ENCODE data around the gene RPS2. TPM values are rescaled to one million over a fixed set of nuclear protein-coding genes. Genes with fewer than 3 reads are reported as not detected.

Gene RPS2
- total RNA-seq, 2 donors from 2014 or later: 2,046 to 2,467 TPM

GRCh38 chr16:2001456-2002355 is 37.1 kb upstream of the RPS2 start:
- Histone ChIP-seq H3K9me3 (no peaks in the 10 kb centered on the region), H3K4me1 (replicated peaks) (peaks cover 5% of the 10 kb centered on the region), H3K27me3 (replicated peaks; ENCODE audit: insufficient read depth) (no peaks in the 10 kb centered on the region), H3K27ac (no peak overlapping the region), H3K4me3 (no peak overlapping the region), H3K36me3 (peaks cover 12 to 32% of the 10 kb centered on the region in 2 donors)
- intact Hi-C loops (cut with DNase I): no loop called here
- TF ChIP-seq POLR2A (IDR thresholded peaks at IDR 0.05) (no peak), POLR2AphosphoS5 (IDR thresholded peaks at IDR 0.05) (no peak), CTCF (IDR thresholded peaks at IDR 0.05) (no peak)
- DNase-seq (ENCODE audit: low spot score): no peak
- 96% methylated on average over 51 of the region's 53 CpGs for WGBS

- H3K4me3 ChIP-seq: no peak overlapping the region
- no peaks in the 10 kb centered on the region for H3K9me3 ChIP-seq
- intact Hi-C loops (cut with DNase I): no loop called here
- H3K27ac ChIP-seq: no peak overlapping the region
- TF ChIP-seq POLR2AphosphoS5 (IDR thresholded peaks at IDR 0.05): no peak
- no peak for TF ChIP-seq POLR2A (IDR thresholded peaks at IDR 0.05)
- TF ChIP-seq CTCF (IDR thresholded peaks at IDR 0.05): no peak
- 98% methylated on average over 14 of the region's 19 CpGs for WGBS
- DNase-seq (ENCODE audit: low spot score): no peak
- peaks cover 5% of the 10 kb centered on the region for H3K4me1 ChIP-seq (replicated peaks)
- no peaks in the 10 kb centered on the region for H3K27me3 ChIP-seq (replicated peaks; ENCODE audit: insufficient read depth)
- peaks cover 12 to 32% of the 10 kb centered on the region in 2 donors for H3K36me3 ChIP-seq
These were observed 36.4 kb upstream of the RPS2 start for GRCh38 chr16:2001035-2001434.

- 87% methylated on average over 26 of the region's 28 CpGs for WGBS
These were observed 35.4 kb upstream of the RPS2 start for GRCh38 chr16:1999866-2000514.

GRCh38 chr16:1998852-1999801 is 34.5 kb upstream of the RPS2 start:
- TF ChIP-seq CTCF (IDR thresholded peaks at IDR 0.05) (no peak), POLR2A (IDR thresholded peaks at IDR 0.05) (no peak), POLR2AphosphoS5 (IDR thresholded peaks at IDR 0.05) (no peak)
- no peak overlapping the region for H3K27ac ChIP-seq
- WGBS: 91% methylated on average over 32 of the region's 39 CpGs
- H3K4me3 ChIP-seq: no peak overlapping the region
- H3K4me1 ChIP-seq (replicated peaks): peaks cover 3% of the 10 kb centered on the region
- no peak for DNase-seq (ENCODE audit: low spot score)
- no peaks in the 10 kb centered on the region for H3K27me3 ChIP-seq (replicated peaks; ENCODE audit: insufficient read depth)
- peaks cover 12 to 32% of the 10 kb centered on the region in 2 donors for H3K36me3 ChIP-seq
- intact Hi-C loops (cut with DNase I): no loop called here
- H3K9me3 ChIP-seq: no peaks in the 10 kb centered on the region

More at GRCh38 chr16:1999866-2000514, 35.4 kb upstream of the RPS2 start:
- TF ChIP-seq POLR2A (IDR thresholded peaks at IDR 0.05) (no peak), CTCF (IDR thresholded peaks at IDR 0.05) (no peak), POLR2AphosphoS5 (IDR thresholded peaks at IDR 0.05) (no peak)
- no peak for DNase-seq (ENCODE audit: low spot score)
- Histone ChIP-seq H3K27me3 (replicated peaks; ENCODE audit: insufficient read depth) (no peaks in the 10 kb centered on the region), H3K36me3 (peaks cover 12 to 32% of the 10 kb centered on the region in 2 donors), H3K4me1 (replicated peaks) (peaks cover 5% of the 10 kb centered on the region), H3K9me3 (no peaks in the 10 kb centered on the region), H3K4me3 (no peak overlapping the region), H3K27ac (no peak overlapping the region)
- intact Hi-C loops (cut with DNase I): no loop called here
